Effector CD4-positive, alpha-beta T cell (primary cell): Measurements from ENCODE around the gene KDM5A.
"Not testable (repeated sequence)": the region's sequence is repeated elsewhere in the genome, so short reads cannot be mapped to it uniquely, and the experiment has no call there.

Experiments
- DNase-seq: peaks from one replicate; pipeline ENCODE4 v3.0.0-alpha.2; 2020

The KDM5A gene

DNA sequence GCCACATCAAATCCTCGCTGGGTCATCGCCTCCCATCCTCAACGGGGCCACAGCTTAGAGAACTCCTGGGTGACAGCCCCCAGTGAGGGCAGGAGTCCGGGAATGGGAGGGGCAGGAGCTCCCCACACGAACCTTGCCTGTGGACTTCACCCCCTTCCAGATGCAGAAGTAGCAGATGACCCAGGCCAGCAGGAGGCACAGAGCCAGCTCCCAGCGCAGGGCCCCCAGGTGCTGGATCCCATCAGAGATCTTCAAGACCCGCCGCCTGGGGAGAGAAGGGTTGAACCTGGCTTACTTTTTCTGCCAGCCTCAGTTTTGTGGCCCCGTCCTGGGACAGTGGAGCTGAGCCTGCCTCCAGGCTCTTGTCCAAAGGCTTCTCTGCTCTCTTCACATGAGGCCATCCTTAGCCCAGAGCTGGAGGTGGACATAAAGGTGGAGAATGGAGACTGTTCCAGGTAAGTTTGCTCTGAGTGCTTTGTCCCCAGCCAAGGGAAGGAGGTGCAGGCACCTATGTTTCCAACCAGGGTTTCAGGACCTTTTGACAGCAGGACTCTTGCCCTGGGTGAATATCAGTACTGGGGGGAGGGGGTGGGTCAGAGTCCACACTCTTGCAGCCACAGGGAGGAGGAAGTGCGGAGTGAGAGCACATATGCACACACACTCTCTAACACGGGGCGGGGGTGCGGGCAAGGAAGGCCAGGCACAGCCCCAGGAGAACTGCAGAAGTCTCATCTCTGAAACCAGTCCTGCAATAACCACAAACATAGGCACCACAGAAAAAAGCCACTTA lies 151.9 kb downstream of the KDM5A start:
- DNase-seq = no peak

DNA sequence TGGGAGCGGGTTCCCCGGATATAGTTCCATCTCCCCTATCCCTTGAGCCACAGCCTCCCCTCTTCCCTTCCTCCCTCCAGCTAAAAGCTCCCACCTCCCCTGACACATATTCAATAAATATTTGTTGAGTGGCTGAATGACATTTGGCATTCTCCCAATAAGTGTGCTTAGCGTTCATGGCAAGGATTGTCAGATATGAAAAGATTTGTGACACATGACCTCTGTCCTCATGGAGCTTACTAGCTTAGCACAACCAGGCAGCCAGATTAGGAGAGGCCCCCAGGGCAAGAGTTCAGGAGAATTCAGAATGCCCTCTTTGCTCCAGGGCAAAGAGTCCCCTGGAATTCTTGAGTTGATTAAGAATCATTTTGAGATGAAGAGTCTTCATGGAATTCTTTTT lies 152.7 kb downstream of the KDM5A start:
- no peak for DNase-seq

DNA sequence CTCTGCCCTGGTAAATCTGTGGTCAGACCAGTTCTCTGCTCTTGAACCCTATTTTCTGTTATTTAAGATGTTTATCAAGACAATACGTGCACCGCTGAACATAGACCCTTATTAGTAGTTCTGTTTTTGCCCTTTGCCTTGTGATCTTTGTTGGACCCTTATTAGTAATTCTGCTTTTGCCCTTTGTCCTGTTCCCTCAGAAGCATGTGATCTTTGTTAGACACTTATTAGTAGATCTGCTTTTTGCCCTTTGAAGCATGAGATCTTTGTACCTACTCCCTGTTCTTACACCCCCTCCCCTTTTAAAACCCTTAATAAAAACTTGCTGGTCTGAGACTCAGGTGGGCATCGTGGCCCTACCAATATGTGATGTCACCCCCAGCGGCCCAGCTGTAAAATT lies 153.2 kb downstream of the KDM5A start:
- DNase-seq = not testable (repeated sequence)

DNA sequence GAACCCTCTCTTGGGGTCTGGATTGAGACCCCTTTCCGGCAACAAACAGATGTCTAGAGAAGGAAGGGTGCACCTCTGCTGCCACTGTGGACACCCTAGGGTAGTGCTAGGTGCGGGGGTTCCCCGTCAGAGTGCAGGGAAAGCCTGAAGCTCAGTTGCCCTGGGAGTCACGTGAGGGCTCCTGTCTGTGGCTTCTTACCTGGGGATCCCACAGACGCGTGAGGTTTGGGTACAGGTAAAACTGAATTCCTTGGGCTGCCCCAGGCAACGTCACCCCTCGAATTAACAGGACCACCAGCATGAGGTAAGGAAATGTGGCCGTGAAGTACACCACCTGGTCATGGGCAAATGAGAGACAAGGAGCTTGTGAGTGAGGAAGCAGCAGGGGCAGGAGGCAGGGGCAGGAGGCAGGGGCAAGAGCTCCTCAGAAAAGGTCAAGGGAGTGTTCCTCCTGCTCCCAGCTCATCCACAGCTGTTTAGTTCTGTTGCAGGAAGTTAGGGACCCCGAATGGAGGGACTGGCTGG lies 154.2 kb downstream of the KDM5A start:
- DNase-seq = no peak

DNA sequence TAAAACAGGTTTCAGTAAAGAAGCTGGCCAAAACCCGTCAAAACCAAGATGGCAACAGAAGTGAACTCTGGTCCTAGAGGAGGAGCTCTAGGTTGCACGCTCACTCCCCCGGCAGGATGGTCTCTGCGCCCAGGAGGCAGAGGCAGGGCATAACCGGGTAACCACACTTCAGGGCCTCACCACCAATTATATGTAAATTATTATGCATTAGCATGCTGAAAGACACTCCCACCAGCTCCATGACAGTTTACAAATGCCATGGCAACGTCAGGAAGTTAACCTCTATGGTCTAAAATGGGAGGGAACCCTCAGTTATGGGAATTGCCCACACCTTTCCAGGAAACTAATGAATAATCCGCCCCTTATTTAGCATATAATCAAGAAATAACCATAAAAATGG lies 155.1 kb downstream of the KDM5A start:
- DNase-seq = no peak

DNA sequence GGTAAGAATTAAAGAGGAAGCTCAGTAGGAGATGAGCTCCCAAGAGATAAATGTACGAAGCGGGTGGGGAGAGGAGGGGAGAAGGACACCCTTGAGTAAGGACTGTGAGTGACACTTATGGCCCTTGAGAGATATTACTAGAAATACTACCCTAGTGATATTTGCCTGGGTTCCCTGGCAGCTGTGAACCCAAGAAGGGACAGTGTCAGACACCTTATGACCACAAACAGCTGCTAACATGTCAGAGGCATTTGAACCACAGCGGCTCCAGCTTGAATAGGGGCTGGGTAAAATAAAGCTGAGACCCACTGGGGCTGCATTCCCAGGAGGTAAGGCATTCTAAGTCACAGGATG lies 155.5 kb downstream of the KDM5A start:
- DNase-seq = no peak

DNA sequence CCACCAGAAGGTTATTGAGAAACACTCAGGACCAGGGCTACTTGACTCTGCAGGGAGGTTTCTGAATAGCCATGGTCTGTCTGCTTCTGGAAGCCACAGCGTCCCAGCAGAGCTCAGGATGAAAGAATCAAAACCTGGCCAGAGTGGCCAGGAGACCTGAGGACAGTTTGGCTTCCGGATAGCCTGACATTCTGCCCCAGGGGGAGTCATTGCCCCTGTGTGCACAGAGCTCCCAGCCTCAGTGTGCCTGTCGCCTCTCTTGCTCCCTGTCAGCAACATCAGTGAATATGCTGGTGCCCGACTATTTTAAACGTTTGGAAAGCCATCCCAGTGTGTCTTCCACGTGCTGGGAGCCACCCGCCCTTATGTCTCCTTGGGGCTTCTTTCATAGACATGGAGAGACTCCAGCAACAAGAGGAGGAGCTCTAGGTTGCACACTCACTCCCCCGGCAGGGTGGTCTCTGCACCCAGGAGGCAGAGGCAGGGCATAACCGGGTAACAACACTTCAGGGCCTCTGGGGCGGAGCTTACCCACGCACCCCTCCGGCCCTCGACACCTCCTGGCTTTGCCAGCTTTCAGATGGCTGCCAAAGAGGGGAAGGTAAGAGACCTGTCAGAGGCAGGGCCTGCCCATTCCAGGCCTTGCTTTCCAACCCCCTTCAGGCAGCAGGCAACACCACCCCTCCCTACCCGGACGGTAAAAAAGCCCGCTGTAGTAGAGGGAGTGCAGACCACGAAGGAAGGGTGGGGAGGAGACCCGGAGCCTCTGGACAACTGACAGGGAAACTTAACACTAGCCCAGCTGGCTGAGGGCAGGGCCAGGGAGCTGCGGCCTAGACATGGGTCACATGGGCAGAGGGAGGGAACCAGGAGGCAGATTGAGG lies 156.1 kb downstream of the KDM5A start:
- no peak for DNase-seq

DNA sequence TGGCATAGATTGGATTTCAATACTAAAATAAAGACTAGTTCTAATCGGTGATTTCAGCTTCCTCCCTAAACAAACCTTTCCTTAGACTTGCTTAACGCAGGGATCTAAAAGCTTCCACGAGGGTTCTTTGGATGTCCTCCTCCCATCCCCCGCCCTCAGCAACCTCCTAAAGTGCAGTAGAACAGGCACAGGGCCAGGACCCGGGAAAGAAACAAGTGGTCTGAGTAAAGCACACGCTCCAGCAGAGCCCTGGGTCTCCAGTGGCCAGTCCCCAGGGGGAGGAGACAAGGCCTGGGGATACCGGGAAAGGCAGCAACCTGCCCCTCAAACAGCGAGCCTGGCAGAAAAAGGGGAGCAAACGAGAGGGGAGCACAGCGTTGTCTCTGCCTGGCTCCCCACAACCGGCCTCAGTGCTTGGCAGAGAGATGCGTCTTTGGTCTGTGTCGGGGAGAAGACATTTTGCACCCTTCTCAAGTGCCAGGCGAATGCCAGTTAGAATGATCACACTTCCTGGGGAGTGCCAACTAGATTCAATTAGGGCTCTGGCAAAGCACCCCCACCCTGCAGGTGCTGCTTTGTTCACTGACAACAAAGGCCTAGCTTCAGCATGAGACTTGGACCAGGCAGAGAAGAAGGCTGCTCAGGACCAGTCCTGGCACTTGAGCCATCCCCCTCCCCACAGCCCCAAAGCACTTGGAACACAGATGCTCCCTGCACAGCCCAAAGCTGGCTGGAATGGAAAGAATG lies 158.0 kb downstream of the KDM5A start:
- no peak for DNase-seq
